Suppressor macrophage treated with lipopolysaccharide for 1 hour (primary cell): ENCODE measurements around the gene ELAVL3.

Source experiments
- DNase-seq, 3 donors: peaks; one replicate each; pipeline ENCODE4 v3.0.0-alpha.2; 2020 to 2022

Gene ELAVL3

DNA sequence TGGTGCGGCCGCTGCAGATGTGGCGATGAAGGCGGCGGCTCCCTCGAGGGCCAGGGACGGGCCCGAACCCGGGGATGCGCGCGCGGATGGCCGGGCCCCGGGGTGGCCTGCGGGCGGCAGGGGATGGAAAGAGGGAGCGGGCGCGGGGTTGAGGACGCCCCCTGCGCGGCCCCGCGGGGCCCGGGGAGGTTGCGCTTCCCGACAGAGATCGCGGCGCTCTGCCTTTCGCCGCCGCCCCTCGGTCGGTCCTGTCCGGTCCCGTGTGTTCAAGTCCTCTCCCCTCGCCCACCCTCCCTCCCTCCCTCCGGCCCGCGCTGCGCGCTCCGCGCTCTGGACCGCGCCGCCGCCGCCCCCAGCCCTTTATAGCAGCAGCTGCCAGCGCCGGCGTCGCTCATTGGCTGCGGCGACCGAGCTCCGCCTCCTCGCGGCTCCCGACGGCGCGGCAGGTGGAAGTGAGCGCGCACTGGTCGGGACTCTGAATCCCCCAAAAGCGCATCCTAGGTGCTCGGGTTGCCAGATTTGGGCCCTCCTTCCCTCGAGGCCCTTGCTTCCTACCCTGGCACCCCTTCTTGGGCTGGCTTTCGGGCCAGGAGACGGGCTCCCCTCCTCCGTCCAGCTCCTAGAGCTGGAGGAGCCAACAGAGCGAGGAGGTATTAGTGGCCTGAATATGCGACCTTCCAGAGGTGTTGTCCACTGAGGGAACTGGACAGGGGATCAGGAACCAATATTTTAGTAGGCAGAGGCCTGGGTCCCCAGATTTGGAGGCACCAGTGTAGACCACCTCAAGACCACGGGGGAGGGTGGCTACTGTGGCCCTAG lies at the start of gene ELAVL3:
Gene ELAVL3 (minus strand): TSS at position 332 of the 819 bp plus-strand sequence. CDS start 438 bp downstream, outside the sequence.
- no peak for DNase-seq

- DNase-seq: peak; percentile 71 to 80 (median 80)
These were observed 49.6 kb upstream of the ELAVL3 start for GRCh38 chr19:11530432-11530831.

DNA sequence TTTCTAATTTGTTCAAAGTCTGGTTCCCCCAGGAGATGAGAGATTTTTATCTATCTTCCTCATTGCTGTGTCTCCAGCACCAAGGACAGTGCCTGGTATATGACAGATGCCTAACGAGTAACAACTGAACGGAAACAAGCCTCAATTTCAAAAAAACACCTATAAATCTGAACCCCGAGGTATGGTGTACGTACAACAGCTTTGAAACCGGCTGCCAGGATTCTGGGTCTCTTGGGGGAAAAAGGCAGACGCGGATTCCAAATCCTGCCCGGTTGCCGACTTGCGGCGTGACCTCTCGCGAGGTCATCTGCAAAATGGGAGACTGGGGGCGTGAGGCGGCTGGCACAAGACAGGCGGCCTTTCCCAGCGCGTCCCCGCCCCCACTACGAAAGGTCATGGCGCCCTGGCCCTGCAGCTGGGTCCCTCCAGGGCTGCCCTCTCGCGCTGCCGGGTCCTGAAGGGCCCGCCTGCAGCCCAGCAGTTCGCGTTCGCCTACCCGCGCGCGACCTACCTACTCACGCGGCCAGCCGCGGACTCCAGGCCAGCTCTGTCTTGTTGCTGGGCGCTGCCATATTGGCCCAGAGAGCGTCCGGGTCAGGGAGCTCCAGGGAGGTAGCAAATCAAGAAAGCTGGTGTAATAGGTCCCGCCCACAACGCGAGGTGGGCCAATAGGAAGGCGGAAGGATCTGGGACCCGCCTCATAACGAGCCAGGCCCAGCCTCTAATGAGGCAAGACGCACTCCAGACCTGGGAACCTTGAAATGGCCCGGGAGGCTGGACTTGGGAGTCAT lies 47.9 kb upstream of the ELAVL3 start, which contains the start of gene ECSIT:
Gene ECSIT (minus strand): TSS at position 584 of the 791 bp plus-strand sequence. CDS start 9,964 bp downstream, outside the sequence.
- DNase-seq: peak; percentile 98 to 99 (median 99)

- no peak for DNase-seq
These were observed 38.3 kb upstream of the ELAVL3 start for GRCh38 chr19:11519138-11519537.

- no peak for DNase-seq
These were observed 33.1 kb upstream of the ELAVL3 start for GRCh38 chr19:11513946-11514345.

DNA sequence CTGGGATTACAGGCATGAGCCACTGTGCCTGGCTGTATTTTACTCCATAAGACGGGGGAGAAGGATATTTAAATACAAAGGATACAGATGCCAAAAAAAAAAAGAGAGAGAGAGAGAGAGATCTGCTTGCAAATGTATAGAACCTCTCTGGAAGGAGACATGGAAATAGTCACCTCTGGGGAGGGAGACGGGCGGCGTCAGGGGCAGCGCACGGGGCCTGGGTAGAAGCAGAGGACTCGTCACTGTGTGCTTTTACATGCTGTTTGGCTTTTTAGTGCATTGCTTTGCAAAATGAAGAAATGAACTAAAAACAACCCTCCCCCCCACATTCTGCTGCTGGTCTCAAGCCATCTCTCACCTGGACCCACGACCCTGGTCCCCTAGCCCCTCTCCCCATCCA lies 29.6 kb upstream of the ELAVL3 start:
- no peak for DNase-seq

DNA sequence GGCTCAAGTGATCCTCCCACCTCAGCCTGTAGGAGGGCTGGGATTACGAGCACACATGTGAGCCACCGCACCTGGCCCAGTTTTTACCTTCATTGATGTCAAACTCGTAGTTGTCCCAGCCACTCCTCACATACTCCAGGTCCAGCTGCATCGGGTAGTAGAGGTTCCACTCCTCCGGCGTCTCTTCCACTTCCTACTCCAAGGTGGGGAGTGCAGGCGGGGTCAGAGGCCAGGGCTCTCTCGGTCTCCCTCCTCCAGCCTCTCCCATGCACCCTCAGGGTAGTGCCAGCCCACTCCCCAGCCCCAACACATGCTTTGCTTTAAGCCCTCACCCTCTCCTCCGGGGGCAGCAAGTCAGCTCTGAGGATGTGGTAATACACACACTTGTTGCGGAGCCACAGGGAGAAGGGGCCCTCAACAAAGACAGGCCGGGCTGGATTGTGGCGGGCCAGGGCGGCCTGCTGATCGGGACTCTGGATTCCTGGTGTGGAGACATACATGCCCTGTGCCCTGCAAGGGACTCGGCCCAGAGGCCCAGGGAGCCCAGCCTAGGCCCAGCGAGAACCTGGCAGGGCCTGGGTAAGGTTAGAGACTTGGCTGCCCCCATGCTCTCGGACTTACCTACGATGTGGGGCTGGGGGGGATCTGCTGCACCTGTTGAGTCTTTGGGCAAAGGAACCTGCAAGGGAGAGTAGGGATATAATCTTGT lies 26.7 kb upstream of the ELAVL3 start:
- DNase-seq: no peak

- DNase-seq: no peak
These were observed 26.1 kb upstream of the ELAVL3 start for GRCh38 chr19:11506967-11507366.

DNA sequence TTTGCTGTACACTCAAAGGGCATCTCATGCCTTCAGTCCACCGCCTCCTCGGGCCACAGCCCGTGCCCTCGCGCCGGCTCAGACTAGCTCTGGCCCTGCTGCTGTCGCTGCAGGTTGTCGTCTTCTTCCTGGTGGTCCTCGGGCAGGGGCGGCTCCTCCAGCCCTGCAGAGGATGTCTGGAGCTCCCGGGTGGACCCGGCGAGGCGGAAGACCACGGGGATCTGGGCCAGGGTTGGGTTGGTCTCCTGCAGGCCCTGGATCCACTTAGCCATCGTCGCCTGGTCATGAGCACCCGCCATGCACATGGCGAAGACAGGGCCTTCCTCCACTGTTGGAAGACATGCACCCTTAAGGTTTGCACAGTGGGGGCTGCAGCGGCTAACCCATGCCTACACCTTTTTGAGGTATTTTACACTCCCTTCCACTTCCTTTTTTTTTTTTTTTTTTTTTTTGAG lies 25.3 kb upstream of the ELAVL3 start:
- DNase-seq: no peak

- DNase-seq: peak; percentile 97 to 99 (median 98)
These were observed 24.8 kb upstream of the ELAVL3 start, which contains the start of gene ZNF653 for GRCh38 chr19:11505504-11506100. ZNF653 (minus strand) TSS chr19:11505839; CDS start chr19:11505786, 53 bp downstream.

GRCh38 chr19:11505032-11505503 lies 24.2 kb upstream of the ELAVL3 start:
- peak; percentile 94 to 96 (median 95) for DNase-seq

DNA sequence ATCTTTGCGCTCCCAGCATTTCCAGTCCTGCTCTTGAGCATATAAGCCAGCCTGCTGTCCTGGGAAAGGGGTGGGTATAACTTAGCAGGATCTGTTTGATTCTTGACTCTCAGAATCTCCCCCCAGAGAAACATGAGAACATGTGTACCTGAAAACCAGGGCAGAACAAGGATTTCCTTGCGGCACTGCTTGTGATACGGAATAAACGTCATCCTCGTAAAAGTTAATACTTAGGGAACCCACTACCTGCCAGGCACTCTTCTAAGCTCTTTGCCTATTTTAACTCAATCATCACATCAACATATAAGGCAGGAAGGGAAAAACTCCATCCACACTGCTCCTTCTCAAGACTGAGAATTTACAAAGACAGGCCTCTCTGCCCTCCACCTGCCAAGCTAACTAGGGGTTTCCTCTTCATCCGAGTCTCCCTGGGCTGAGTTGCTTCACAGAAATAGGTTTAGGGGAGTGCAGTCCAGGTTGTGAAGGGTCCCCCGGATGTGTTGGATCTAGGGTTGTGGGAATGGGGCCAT lies 23.7 kb upstream of the ELAVL3 start:
- DNase-seq: no peak

- DNase-seq: no peak
These were observed 19.1 kb upstream of the ELAVL3 start for GRCh38 chr19:11499890-11500420.

GRCh38 chr19:11499220-11499726 lies 18.4 kb upstream of the ELAVL3 start:
- no peak for DNase-seq

DNA sequence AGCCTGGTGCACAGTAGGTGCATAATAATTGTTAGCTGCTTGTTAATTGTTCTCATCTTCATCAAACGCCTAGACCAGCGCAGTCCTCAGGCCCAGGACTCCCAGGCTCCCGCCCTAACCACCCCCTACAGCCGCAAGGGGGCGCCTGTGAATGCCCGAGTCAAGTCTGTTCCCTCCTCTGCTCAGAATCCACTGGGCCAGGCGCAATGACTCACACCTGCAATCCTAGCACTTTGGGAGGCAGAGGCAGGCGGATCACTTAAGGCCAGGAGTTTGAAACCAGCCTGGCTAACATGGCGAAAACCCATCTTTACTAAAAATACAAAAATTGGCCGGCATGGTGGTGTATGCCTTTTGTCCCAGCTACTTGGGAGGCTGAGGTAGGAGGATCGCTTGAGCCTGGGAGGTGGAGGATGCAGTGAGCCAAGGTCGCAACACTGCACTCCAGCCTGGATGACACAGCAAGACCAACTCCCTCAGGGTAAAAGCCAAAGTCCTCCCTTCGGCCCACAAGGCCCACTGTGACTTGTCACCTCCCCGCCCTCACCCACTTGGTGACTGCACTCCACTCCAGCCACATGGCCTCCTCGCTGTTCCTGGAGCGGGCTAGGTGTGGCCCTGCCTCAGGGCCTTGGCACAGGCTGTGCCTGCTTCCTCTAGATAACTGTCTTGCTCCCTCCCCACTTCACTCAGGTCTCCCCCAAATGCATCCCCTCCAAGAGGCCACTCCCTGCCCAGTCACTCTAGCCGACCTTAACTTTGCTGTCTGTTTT lies 15.7 kb upstream of the ELAVL3 start:
- peak; percentile 79 to 86 (median 79) for DNase-seq

DNA sequence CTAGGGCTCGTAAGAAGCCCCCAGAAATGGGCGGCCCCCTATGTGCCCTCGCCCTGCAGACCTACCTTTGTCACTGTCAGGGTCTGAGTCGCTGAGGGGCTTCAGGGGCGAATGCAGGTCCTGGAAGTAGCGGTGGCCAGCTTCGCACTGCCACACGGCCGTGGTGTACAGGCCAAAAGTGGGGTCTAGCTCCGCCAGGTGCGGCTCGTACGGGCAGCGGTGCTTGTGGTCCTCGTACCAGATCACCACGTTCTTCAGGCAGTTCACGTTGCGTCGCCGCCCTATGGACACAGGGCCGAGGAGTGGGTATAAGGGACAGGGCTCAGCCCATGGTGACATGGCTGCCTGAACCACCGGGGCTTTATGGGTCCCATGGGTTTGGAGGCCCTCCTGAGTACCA lies 15.0 kb upstream of the ELAVL3 start:
- DNase-seq: no peak

DNA sequence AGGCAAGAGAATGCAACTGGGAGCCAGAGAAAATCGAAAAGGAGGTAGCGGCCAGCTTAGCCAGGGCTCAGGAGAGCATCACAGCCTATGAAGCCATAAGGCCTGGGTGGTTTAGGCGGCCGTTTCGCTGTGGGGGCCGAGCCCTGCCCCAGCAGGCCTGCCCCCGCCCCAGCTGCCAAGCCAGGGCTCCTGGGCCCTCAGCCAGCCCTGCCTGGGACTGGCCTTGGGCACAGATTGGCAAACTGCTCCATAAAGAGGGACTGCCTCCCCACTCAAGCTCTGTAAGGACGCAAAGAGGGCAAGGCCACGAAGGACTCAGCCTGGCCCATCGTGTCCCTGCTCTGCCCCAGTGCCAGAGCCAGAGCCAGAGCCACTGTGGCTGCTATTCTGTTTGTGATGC lies 14.6 kb upstream of the ELAVL3 start:
- DNase-seq: no peak

DNA sequence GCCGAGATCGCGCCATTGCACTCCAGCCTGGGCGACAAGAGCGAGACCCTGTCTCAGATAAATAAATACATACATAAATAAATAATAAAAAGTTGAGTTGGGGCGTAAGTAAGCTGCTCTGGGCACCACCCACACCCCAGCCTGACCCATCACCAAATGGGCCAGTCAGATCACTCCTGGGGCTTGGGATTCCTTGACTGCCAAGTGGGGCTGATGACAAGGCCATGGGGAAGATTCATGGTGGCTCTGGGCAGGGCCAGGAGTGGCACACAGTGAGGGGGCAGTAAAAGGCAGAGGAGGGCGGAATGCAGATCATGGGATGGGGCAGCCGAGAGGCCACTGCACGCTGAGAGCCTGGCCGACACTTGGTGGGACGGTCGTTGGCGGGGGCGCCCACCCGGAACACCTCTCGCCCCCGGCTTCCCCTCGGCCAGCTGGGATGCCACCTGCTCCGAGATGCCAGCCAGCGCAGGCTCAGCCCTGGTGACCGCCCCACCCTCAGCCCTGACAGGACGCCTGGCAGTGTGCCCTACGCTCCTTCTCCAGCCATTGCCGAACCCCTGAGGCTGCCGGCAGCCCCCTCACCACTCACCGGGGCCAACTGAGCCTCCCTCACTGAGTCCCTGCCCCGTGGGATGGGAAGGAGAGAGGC lies 13.9 kb upstream of the ELAVL3 start:
- DNase-seq: no peak

DNA sequence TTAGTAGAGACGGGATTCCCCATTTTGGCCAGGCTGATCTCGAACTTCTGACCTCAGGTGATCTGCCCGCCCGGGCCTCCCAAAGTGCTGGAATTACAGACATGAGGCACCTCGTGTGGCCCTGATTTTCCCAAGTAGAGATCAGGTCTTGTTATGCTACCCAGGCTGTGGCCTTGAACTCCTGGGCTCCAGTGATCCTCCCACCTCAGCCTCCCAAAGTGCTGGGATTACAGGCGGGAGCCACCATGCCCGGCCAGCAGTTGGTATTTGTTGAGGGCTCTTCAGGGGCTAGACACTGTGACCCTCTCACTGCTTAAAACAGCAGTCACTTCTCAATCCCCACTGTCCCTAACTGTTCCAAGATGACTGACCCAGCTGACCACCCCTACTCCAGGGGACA lies 8.5 kb upstream of the ELAVL3 start:
- no peak for DNase-seq
